ENCODE results near the gene NDST1. TPM values are rescaled to one million over a fixed set of nuclear protein-coding genes. Genes with fewer than 3 reads are reported as not detected.

NDST1 gene
- total and polyA plus RNA-seq, 2 of the 8 experiments (the other 6 are each of a cell fraction or from before 2014, with no cell fraction given) = 27.0 to 72.0 TPM

DNA sequence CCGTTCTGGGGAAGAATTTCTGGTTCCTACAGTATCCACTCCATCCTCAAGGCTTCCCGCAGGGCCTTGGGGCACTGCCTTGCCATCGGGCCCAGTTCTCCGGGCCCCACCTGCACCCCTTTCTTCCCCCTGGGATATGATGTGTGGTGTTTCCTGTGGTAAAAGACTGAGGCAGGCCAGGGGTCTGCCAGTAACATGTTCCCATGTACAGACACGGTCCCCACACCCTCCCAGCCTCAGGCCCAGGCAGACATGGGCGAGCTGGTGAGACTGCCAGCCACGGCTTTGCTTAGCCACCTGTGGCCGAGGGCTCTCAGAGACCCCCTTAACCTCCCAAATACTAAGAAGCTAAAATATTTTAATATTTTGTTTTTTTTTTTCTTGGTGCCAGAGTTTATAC is 46.0 kb downstream of the NDST1 start:
- Histone ChIP-seq H3K27me3 (replicated peaks in 1 of 4; ENCODE audit: control insufficient read depth in 3 of 4, extremely low read depth in 1 of 4, insufficient read depth in 3 of 4, low read length in 3 of 4) (no peaks in the 10 kb centered on the region), H3K18ac (ENCODE audit: extremely low read depth, low read length) (no peak overlapping the region), H4K8ac (ENCODE audit: extremely low read depth, insufficient read depth, low read length) (no peak overlapping the region), H3K4me1 (replicated peaks in 1 of 4; ENCODE audit: control insufficient read depth in 3 of 4, insufficient read depth in 4 of 4, low read length in 3 of 4) (peaks cover 0 to 3% (median under 1%) of the 10 kb centered on the region in 4 experiments; a peak in 4 of 7 replicates), H3K23me2 (ENCODE audit: low read depth, low read length) (no peaks in the 10 kb centered on the region), H4K20me1 (replicated peaks in 1 of 2; ENCODE audit: control insufficient read depth in 1 of 2, insufficient read depth in 2 of 2, low read length in 2 of 2) (peaks cover 0 to 2% of the 10 kb centered on the region in 2 experiments), H2BK15ac (ENCODE audit: low read length) (no peak overlapping the region), H3K9me3 (ENCODE audit: insufficient read depth in 2 of 2, low read depth in 1 of 2, low read length in 1 of 2) (no peaks in the 10 kb centered on the region), H2BK5ac (ENCODE audit: low read depth, low read length) (no peak overlapping the region), H2BK20ac (ENCODE audit: low read length) (no peak overlapping the region), H3K56ac (replicated peaks; ENCODE audit: insufficient read length, low read depth, low read length) (no peak overlapping the region), H2BK120ac (replicated peaks; ENCODE audit: low read depth, low read length) (no peak overlapping the region), H2BK12ac (ENCODE audit: low read depth, low read length) (no peak overlapping the region), H3K79me1 (ENCODE audit: low read depth, low read length) (no peaks in the 10 kb centered on the region), H4K91ac (replicated peaks; ENCODE audit: insufficient read length, low read length) (no peak overlapping the region), H3K14ac (ENCODE audit: insufficient read length) (no peak overlapping the region), H4K5ac (ENCODE audit: insufficient read length, low read depth, low read length) (no peak overlapping the region), H3K23ac (ENCODE audit: insufficient read length) (no peak overlapping the region), H2AK5ac (ENCODE audit: low read depth, low read length) (no peak overlapping the region), H3K36me3 (ENCODE audit: control insufficient read depth in 2 of 4, insufficient read depth in 4 of 4, low read length in 3 of 4) (peaks cover 16 to 52% (median 28%) of the 10 kb centered on the region in 4 experiments), H3K4ac (replicated peaks; ENCODE audit: insufficient read length, low read depth, low read length) (no peak overlapping the region), H3K79me2 (ENCODE audit: control insufficient read depth in 1 of 2, insufficient read depth in 2 of 2, low read length in 2 of 2) (no peaks in the 10 kb centered on the region), H3K9ac (replicated peaks in 1 of 4; ENCODE audit: extremely low read depth in 1 of 4, low read depth in 3 of 4, low read length in 3 of 4) (no peak overlapping the region), H3K4me2 (ENCODE audit: insufficient read depth in 1 of 2, low read depth in 2 of 2, low read length in 2 of 2) (no peak overlapping the region), H3K4me3 (ENCODE audit: extremely low read depth in 1 of 4, insufficient read depth in 2 of 4, low read depth in 3 of 4, low read length in 4 of 4) (no peak overlapping the region), H2AFZ (ENCODE audit: low read length) (no peak overlapping the region), H3K27ac (ENCODE audit: low read depth, low read length) (no peak overlapping the region)
- POLR2A ChIA-PET (ENCODE audit: partially characterized antibody) = interaction anchor here (1.5 kb wide), 1 partner anchor 108 kb away, joined by 3 read pairs; no protein-coding TSS in a partner anchor
- DNase-seq (ENCODE audit: low read depth in 1 of 2, low spot score in 2 of 2) (no peak), FAIRE-seq (no peak)
- CTCF ChIA-PET (ENCODE audit: partially characterized antibody) = interaction anchor here (0.6 to 14.7 kb wide), 11 partner anchors 7 to 114 kb away, joined by 3 to 303 read pairs (median 4); partner anchors contain the start of gene MYOZ3
- TF ChIP-seq, protein P1, sequence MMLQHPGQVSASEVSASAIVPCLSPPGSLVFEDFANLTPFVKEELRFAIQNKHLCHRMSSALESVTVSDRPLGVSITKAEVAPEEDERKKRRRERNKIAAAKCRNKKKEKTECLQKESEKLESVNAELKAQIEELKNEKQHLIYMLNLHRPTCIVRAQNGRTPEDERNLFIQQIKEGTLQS (IDR thresholded peaks at IDR 0.05; ENCODE audit: insufficient read depth, low read depth, low read length) = no peak
- no peak for TF ChIP-seq RXRA (IDR thresholded peaks at IDR 0.05; ENCODE audit: insufficient read depth, low read depth, low read length)
- TF ChIP-seq BACH1 (IDR thresholded peaks at IDR 0.05; ENCODE audit: low read length) = no peak
- TF ChIP-seq GTF2F1 (IDR thresholded peaks at IDR 0.05; ENCODE audit: borderline replicate concordance, low read depth, low read length) = no peak
- TF ChIP-seq CBX5 (IDR thresholded peaks at IDR 0.05; ENCODE audit: low read depth, low read length) = no peak
- TF ChIP-seq SP4 (IDR thresholded peaks at IDR 0.05; ENCODE audit: low read length) = no peak
- TF ChIP-seq TCF12 (IDR thresholded peaks at IDR 0.05; ENCODE audit: low read depth, low read length) = no peak
- TF ChIP-seq CHD2 (IDR thresholded peaks at IDR 0.05; ENCODE audit: low read length) = no peak
- no peak for TF ChIP-seq NANOG (IDR thresholded peaks at IDR 0.05; ENCODE audit: insufficient read depth, low read depth, low read length, poor library complexity, severe bottlenecking)
- no peak for TF ChIP-seq ASH2L (IDR thresholded peaks at IDR 0.05; ENCODE audit: low read length)
- TF ChIP-seq CTBP2 (IDR thresholded peaks at IDR 0.05; ENCODE audit: borderline replicate concordance, insufficient read depth, insufficient read length, low read length) = no peak
- no peak for TF ChIP-seq POLR2A (IDR thresholded peaks at IDR 0.05; ENCODE audit: control extremely low read depth in 1 of 2, low read depth in 2 of 2, low read length in 2 of 2)
- TF ChIP-seq PHF8 (conservative IDR thresholded peaks at IDR 0.05; ENCODE audit: low read depth, low read length) = no peak
- 88% methylated on average over 8 of the region's 8 CpGs; no CpG with 5 or more reads in 1 of the 2 experiments for WGBS, 2 experiments (ENCODE audit: extremely low coverage in 1 of 2, insufficient coverage in 1 of 2, insufficient read length in 1 of 2, insufficient replicate concordance in 2 of 2, low coverage in 1 of 2, low lambda C conversion rate in 2 of 2, missing lambda C conversion rate in 1 of 2)
